ENCODE results near the gene NSD2. TPM values are rescaled to one million over a fixed set of nuclear protein-coding genes. Genes with fewer than 3 reads are reported as not detected.
A peak's percentile ranks its signal among the peaks of the same experiment; 100 is the strongest.

Gene NSD2
- polyA plus RNA-seq, 1 donor from 2014 or later: 51.6 TPM

GRCh38 chr4:1874201-1874600 lies 3.0 kb downstream of the NSD2 start:
- Histone ChIP-seq H3K79me2 (replicated peaks; ENCODE audit: insufficient read depth, low read length) (peaks cover 65% of the 10 kb centered on the region), H3K9ac (ENCODE audit: low read length) (no peak overlapping the region), H3K36me3 (ENCODE audit: insufficient read depth, low read length) (no peaks in the 10 kb centered on the region), H3K4me2 (ENCODE audit: low read length) (no peak overlapping the region), H3K27me3 (ENCODE audit: insufficient read depth, low read depth, low read length) (no peaks in the 10 kb centered on the region), H3F3A (ENCODE audit: insufficient read depth, low read length, poor library complexity, severe bottlenecking) (peaks cover 8% of the 10 kb centered on the region), H3K9me3 (ENCODE audit: low read length) (no peaks in the 10 kb centered on the region), H2AFZ (ENCODE audit: low read depth, low read length) (no peak overlapping the region), H3K27ac (ENCODE audit: low read length) (no peak overlapping the region), H4K20me1 (ENCODE audit: insufficient read depth) (peaks cover 9% of the 10 kb centered on the region), H3K4me3 (ENCODE audit: low read length) (peak overlapping the region; percentile 91), H3K9me2 (ENCODE audit: insufficient read depth, low read length) (no peaks in the 10 kb centered on the region)
- no peak for TF ChIP-seq MXI1 (conservative IDR thresholded peaks at IDR 0.05; ENCODE audit: poor library complexity, severe bottlenecking)
- TF ChIP-seq, protein P1, sequence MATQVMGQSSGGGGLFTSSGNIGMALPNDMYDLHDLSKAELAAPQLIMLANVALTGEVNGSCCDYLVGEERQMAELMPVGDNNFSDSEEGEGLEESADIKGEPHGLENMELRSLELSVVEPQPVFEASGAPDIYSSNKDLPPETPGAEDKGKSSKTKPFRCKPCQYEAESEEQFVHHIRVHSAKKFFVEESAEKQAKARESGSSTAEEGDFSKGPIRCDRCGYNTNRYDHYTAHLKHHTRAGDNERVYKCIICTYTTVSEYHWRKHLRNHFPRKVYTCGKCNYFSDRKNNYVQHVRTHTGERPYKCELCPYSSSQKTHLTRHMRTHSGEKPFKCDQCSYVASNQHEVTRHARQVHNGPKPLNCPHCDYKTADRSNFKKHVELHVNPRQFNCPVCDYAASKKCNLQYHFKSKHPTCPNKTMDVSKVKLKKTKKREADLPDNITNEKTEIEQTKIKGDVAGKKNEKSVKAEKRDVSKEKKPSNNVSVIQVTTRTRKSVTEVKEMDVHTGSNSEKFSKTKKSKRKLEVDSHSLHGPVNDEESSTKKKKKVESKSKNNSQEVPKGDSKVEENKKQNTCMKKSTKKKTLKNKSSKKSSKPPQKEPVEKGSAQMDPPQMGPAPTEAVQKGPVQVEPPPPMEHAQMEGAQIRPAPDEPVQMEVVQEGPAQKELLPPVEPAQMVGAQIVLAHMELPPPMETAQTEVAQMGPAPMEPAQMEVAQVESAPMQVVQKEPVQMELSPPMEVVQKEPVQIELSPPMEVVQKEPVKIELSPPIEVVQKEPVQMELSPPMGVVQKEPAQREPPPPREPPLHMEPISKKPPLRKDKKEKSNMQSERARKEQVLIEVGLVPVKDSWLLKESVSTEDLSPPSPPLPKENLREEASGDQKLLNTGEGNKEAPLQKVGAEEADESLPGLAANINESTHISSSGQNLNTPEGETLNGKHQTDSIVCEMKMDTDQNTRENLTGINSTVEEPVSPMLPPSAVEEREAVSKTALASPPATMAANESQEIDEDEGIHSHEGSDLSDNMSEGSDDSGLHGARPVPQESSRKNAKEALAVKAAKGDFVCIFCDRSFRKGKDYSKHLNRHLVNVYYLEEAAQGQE (IDR thresholded peaks at IDR 0.05; ENCODE audit: borderline replicate concordance): no peak
- TF ChIP-seq RAD21 (conservative IDR thresholded peaks at IDR 0.05): no peak
- TF ChIP-seq, protein P2, sequence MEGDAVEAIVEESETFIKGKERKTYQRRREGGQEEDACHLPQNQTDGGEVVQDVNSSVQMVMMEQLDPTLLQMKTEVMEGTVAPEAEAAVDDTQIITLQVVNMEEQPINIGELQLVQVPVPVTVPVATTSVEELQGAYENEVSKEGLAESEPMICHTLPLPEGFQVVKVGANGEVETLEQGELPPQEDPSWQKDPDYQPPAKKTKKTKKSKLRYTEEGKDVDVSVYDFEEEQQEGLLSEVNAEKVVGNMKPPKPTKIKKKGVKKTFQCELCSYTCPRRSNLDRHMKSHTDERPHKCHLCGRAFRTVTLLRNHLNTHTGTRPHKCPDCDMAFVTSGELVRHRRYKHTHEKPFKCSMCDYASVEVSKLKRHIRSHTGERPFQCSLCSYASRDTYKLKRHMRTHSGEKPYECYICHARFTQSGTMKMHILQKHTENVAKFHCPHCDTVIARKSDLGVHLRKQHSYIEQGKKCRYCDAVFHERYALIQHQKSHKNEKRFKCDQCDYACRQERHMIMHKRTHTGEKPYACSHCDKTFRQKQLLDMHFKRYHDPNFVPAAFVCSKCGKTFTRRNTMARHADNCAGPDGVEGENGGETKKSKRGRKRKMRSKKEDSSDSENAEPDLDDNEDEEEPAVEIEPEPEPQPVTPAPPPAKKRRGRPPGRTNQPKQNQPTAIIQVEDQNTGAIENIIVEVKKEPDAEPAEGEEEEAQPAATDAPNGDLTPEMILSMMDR (IDR thresholded peaks at IDR 0.05; ENCODE audit: poor library complexity, severe bottlenecking): no peak
- no peak for TF ChIP-seq POLR2AphosphoS5 (IDR thresholded peaks at IDR 0.05)
- no peak for TF ChIP-seq SMC3 (conservative IDR thresholded peaks at IDR 0.05; ENCODE audit: poor library complexity)
- TF ChIP-seq TAF1 (IDR thresholded peaks at IDR 0.05; ENCODE audit: low read depth): no peak
- no peak for TF ChIP-seq EZH2 (IDR thresholded peaks at IDR 0.05; ENCODE audit: borderline replicate concordance, insufficient read depth, low read length, poor library complexity, severe bottlenecking)
- no peak for TF ChIP-seq EP300 (conservative IDR thresholded peaks at IDR 0.05; ENCODE audit: poor library complexity, severe bottlenecking)

DNA sequence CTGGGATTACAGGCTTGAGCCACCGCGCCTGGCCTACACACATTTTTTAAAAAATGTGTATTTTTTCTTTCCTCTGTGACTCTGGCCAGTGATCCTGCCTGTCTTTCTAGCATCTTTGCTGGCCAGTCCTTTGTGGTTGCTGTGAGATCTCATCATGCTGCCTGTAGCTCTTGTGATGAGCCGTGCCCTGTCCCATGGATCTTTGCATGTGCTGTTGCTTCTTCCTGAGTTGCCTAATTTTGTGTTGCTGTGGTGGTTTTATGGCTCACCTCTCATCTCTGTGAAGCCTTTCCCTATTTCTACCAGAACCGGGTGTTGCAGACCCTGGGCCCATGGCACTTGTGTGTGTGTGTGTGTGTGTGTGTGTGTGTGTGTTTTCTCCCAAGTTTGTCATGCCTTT lies 8.3 kb downstream of the NSD2 start:
- Histone ChIP-seq H3K36me3 (ENCODE audit: insufficient read depth, low read length) (no peaks in the 10 kb centered on the region), H3K79me2 (replicated peaks; ENCODE audit: insufficient read depth, low read length) (peaks cover 91% of the 10 kb centered on the region), H3K27ac (ENCODE audit: low read length) (no peak overlapping the region), H4K20me1 (ENCODE audit: insufficient read depth) (peaks cover 7% of the 10 kb centered on the region), H3K9ac (ENCODE audit: low read length) (no peak overlapping the region), H3K27me3 (ENCODE audit: insufficient read depth, low read depth, low read length) (no peaks in the 10 kb centered on the region), H3K9me2 (ENCODE audit: insufficient read depth, low read length) (no peaks in the 10 kb centered on the region), H3K4me2 (ENCODE audit: low read length) (no peak overlapping the region), H3F3A (ENCODE audit: insufficient read depth, low read length, poor library complexity, severe bottlenecking) (no peaks in the 10 kb centered on the region), H3K9me3 (ENCODE audit: low read length) (no peaks in the 10 kb centered on the region), H3K4me3 (ENCODE audit: low read length) (no peak overlapping the region), H2AFZ (ENCODE audit: low read depth, low read length) (no peak overlapping the region)
- no peak for TF ChIP-seq POLR2AphosphoS5 (IDR thresholded peaks at IDR 0.05)
- TF ChIP-seq, protein P1 (IDR thresholded peaks at IDR 0.05; ENCODE audit: borderline replicate concordance): no peak
- no peak for TF ChIP-seq RAD21 (conservative IDR thresholded peaks at IDR 0.05)
- no peak for TF ChIP-seq EZH2 (IDR thresholded peaks at IDR 0.05; ENCODE audit: borderline replicate concordance, insufficient read depth, low read length, poor library complexity, severe bottlenecking)
- TF ChIP-seq, protein P2 (IDR thresholded peaks at IDR 0.05; ENCODE audit: poor library complexity, severe bottlenecking): no peak
- TF ChIP-seq SMC3 (conservative IDR thresholded peaks at IDR 0.05; ENCODE audit: poor library complexity): no peak
- no peak for TF ChIP-seq MXI1 (conservative IDR thresholded peaks at IDR 0.05; ENCODE audit: poor library complexity, severe bottlenecking)
- TF ChIP-seq TAF1 (IDR thresholded peaks at IDR 0.05; ENCODE audit: low read depth): no peak
- no peak for TF ChIP-seq EP300 (conservative IDR thresholded peaks at IDR 0.05; ENCODE audit: poor library complexity, severe bottlenecking)
